ENCODE measurements around the gene NECTIN2.

DNA sequence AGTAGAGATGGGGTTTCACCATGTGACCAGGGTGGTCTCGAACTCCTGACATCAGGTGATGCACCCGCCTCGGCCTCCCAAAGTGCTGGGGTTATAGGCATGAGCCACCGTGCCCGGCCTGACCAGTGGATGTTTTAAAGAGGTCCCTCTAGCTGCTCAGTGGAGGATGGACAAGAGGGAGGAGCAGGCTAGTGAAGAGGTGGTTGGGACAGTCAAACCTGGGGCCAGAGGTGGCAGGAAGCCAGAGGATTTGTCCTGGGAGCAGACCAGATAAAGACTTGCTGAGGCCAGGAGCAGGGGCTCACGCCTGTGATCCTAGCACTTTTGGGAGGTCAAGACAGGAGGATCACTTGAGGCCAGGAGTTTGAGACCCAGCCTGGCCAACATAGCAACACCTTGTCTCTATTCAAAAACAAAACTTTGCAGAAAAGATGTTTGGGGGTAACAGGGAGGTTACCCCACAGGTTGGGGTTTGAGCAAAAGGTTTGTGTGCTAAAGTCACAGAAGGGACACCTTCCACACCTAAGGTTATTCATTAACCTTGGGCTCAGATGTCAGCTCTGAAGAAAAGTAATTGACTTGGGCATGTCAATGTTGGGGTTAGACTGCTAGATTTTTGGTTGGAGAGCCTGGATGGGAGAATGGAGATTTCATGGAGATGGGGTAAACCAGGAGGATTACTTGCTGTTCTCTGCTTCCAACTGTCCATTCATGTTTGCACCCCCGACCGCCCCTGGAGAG lies 28.2 kb upstream of the NECTIN2 start:
- TF ChIP-seq, protein P1, sequence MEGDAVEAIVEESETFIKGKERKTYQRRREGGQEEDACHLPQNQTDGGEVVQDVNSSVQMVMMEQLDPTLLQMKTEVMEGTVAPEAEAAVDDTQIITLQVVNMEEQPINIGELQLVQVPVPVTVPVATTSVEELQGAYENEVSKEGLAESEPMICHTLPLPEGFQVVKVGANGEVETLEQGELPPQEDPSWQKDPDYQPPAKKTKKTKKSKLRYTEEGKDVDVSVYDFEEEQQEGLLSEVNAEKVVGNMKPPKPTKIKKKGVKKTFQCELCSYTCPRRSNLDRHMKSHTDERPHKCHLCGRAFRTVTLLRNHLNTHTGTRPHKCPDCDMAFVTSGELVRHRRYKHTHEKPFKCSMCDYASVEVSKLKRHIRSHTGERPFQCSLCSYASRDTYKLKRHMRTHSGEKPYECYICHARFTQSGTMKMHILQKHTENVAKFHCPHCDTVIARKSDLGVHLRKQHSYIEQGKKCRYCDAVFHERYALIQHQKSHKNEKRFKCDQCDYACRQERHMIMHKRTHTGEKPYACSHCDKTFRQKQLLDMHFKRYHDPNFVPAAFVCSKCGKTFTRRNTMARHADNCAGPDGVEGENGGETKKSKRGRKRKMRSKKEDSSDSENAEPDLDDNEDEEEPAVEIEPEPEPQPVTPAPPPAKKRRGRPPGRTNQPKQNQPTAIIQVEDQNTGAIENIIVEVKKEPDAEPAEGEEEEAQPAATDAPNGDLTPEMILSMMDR (IDR thresholded peaks at IDR 0.05) = no peak
- no peak for TF ChIP-seq POLR2A (IDR thresholded peaks at IDR 0.05)
